ENCODE measurements around the gene IDI2.

The IDI2 gene

DNA sequence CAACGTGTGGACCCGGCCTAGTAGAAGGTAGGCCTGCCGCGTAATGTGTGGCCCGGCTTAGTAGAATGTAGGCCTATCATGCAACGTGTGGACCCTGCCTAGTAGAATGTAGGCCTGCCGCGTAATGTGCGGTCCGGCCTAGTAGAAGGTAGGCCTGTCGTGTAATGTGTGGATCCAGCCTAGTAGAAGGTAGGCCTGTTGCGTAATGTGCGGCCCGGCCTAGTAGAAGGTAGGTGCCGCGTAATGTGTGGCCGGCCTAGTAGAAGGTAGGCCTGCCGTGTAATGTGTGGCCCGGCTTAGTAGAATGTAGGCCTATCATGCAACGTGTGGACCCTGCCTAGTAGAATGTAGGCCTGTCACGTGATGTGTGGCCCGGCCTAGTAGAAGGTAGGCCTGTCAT, 49.3 kb downstream of the IDI2 start:
- no peak for DNase-seq

DNA sequence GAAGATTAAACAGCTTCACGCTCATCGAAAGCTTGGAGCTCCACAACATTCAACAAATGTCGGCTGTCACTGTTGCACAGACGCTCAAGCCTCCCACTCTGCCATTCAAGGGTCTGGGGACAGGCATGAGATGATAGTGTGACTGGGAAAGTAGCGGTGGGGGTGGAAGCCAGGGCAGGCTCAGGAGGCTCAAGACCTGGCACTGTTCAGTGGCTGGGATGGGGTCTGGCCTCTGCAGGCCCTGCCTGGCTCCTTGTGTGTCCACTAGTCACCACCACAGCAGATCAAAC, 50.9 kb downstream of the IDI2 start:
- DNase-seq, result no peak

DNA sequence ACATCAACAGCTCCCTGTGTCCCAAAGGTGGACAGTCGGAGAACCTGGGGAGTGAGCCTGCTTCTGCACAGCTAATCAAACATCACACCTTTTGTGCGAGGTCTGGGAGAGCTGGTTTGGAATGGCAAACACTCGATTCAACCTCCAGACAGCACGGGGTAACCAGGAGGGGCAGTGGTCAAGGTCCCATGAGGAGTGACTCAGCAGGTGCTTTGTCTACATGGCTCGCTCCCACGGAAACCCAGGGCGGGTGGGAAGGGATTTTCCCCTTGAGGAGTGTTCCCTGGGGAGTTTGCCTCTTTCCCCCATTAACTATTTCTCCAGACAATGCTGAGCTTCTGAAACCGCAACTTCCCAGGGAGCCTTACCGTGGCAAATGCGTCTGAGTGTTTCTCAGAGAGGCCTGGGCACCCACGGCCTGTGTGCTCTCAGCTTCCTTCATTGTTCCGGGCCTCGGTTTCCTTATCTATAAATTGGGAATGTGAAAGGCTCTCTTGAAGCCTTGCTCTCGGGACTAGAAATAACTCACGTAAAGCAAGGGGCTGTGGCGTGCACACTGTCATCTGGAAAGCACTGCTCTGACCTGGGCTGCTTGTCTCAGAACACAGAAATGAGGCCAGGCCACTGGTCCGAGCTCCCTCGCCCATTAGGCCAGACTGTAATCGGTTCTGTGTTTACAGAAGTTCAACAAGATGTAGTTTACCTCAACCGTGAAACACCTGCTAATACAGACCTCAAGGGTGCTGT, 51.4 kb downstream of the IDI2 start:
- DNase-seq, result no peak

DNA sequence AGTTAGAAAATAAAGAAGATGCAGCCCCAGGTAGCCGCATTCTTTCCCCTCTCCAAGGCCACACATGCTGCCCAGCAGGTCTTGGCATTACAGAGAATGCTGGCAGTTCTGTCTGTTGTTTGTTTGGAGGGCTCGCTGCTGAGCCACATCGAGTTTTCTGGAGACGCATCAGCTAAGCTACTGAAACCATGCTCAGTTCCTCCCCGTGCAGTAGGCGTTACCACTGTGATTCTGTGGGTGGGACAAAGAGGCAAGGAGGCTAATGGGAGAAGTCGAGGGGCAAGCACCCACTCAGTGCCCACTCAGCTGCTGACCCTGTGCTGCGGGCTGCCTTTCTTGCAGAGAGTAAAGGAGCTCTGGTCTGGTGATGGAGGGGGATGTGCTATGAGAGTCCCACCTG, 52.9 kb downstream of the IDI2 start:
- DNase-seq, result no peak

DNA sequence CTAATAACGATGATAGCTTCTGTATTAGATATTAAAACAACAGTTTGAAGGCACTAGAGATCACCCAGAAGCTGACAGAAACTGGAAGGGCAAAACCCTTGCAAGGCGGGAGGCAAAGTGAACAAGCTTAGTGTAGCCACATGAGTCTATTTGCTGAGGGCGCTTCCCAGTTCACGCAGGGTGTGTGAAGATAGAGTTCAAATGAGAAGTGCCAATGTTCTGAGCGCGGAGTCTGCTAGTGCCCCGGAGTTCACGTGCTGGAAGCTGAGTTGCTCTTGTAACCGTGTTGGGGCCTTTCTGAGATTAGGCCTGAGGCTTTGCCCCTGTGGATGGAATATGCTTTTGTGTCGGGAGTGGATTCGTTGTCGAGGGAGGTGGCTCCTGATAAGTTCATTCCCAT, 54.0 kb downstream of the IDI2 start:
- DNase-seq, result no peak

DNA sequence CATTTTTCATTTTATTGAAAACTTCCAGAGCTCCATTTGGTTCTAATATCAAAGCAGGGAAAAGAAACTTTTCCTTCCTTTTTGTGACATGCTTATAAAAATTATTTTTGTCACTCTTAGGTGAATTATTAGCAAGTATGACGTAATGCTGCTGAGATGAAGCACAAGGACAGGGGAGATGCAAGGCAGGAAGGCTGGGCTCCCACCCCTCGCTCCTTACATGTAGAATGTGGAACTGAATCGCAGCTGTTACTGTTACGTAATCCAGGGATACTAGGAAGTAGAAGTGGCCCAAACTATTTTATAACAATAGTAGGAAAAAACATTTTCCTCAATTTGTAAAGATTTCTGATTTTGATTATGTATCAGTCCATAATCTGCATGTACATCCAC, 54.5 kb downstream of the IDI2 start:
- DNase-seq, result no peak

DNA sequence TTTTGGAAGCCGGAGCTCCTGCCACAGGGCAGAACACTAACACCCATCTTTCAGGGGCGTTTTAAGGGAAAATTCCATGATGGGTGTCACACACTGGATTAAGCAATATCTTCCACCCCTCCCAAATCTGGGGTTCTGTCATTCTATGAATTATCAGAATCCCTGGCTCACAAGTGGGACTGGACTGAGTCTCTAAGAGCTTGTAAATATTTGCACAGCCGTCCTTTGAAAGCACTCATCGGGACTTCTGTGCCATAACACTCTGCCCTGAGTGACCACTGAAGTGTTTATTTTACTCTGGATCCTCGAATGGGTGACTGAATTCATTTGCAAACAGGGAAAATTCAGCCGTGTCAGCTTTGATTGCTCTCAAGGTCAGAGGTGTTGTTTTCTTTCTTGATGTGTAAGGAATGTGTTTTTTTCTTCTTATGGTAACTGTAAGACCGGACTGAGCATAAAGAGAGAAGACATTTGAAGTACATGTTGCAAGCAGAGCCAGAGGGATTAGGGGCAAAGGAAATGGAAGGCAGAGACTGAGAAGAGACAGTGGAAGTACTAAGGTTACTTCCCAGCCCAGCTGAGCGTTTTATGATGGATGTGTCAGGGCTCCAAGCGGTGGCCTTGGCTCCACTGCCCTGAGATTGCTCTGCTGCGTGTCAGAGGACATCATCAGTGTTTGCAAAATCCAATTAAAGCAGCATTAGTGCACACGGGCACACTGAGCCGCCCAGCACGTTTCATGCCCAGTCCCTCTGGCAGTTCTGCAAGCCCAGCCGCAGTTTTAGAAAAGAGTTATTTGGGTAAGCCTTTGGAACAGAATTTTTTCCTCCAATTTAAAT, 55.1 kb downstream of the IDI2 start:
- no peak for DNase-seq

DNA sequence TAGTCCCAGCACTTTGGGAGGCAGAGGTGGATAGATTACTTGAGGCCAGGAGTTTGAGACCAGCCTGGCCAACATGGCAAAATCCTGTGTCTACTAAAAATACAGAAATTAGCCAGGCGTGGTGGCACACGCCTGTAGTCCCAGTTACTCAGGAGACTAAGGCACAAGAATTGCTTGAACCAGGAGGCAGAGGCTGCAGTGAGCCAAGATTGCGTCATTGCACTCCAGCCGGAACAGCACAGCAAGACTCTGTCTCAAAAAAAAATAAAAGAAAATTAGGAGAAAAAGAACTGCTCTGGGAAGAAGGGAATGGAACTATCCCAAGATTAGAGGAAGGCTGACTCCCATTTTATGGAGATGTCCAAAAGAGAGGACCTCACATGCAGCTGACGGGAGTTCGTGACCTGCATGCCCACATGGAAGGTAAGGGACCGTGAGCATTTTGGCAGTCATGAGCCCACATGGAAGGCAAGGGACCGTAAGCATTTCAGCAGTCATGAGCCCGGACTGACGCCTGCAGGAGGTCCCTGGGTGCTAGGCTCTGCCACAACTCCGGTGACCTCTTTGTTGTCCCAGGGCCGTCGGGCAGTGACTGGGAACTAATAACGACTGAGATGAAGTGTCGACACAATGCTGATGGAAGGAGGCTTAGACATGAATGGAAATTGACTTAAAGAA, 56.0 kb downstream of the IDI2 start:
- DNase-seq, result no peak

Data from amniotic stem cell (primary cell).